ENCODE data around the gene PLET1. TPM values are rescaled to one million over a fixed set of nuclear protein-coding genes. Genes with fewer than 3 reads are reported as not detected.

PLET1 gene
- total and polyA plus RNA-seq, 2 of the 4 experiments (the other 2 are of a cell fraction), result not detected

DNA sequence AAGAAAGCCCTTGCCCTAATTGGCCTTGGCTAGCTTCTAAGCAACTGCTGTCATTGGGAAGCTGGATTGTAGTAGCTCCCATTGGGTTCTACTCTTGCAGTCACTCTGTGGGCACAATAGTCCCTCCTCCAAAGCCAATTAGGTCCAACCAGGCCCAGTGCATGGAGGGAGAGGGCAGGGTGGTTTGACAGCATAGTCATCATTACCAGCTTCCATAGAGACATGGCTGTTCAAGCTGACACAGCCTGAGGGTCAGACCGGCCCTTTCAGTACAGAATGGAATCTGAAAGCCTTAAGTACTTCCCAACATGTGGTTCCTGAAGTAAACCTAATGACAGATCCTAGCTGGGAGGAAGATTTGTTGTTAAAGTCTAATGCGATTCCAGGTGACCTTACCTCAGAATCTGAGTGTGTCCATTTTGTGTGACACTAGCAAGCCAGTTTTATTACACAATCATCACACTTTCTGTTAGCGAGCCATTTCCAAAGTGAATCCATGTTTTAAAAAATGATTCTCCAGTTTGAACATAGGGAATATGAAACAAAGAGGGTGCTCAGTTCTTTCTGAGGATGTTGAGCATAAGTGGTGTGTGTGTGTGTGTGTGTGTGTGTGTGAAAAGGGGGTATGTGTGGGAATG is 6.9 kb downstream of the PLET1 start:
- no peak overlapping the region for H4K91ac ChIP-seq (ENCODE audit: insufficient read depth, low read depth, low read length)
- H2BK5ac ChIP-seq (ENCODE audit: low read depth, low read length, poor library complexity, severe bottlenecking), result peak overlapping the region; percentile 91
- dilution Hi-C loops (cut with HindIII; ENCODE audit: low sequenced_read_pairs, unreplicated experiment), result no loop called here
- H3K14ac ChIP-seq (replicated peaks; ENCODE audit: low read depth, low read length), result 0 out of 2 replicates have a peak overlapping the region, but pooled peaks have one; percentile 49
- no peak overlapping the region; the same call in 1 of the 2 replicates for H3K23ac ChIP-seq (ENCODE audit: low read depth, low read length)
- intact Hi-C loops (cut with micrococcal nuclease), result no loop called here
- H4K20me1 ChIP-seq (ENCODE audit: insufficient read depth, low read length), result no peaks in the 10 kb centered on the region
- TF ChIP-seq FOS (IDR thresholded peaks at IDR 0.05; ENCODE audit: low read depth, low read length) (no peak), CEBPB (IDR thresholded peaks at IDR 0.05; ENCODE audit: low read depth, low read length) (peak; percentile 53; the same call in 1 of the 2 replicates)
- 100% methylated on average over 1 of the region's 3 CpGs; no CpG with 5 or more reads in 1 of the 2 experiments for WGBS, 2 experiments (ENCODE audit: extremely low coverage in 2 of 2, insufficient read length in 1 of 2)
- ATAC-seq (ENCODE audit: low read depth) (no peak), DNase-seq (no peak)
- no peaks in the 10 kb centered on the region for H3K27me3 ChIP-seq (ENCODE audit: control insufficient read depth, insufficient read depth, low read length)
- peaks cover 0 to 8% of the 10 kb centered on the region in 2 experiments; a peak in 1 of 4 replicates for H3K79me1 ChIP-seq (ENCODE audit: low read depth in 1 of 2, low read length in 2 of 2)
- H2BK20ac ChIP-seq (ENCODE audit: low read depth, low read length), result no peak overlapping the region
- no TSS peak for BruUV-seq (replicated peaks)
- no peaks in the 10 kb centered on the region for H3K9me3 ChIP-seq (ENCODE audit: control insufficient read depth, insufficient read depth, low read length)
- no peak overlapping the region for H3K9ac ChIP-seq (ENCODE audit: low read depth, low read length)
- no peak overlapping the region for H3K4me3 ChIP-seq (ENCODE audit: insufficient read depth, low read depth, low read length)
- no peak overlapping the region for H2AFZ ChIP-seq (replicated peaks; ENCODE audit: low read length, poor library complexity)
- H4K8ac ChIP-seq (ENCODE audit: low read depth in 2 of 2, low read length in 2 of 2), result peak overlapping the region in 1 of 2 experiments; percentile 26; a peak in 1 of 4 replicates
- H2AK9ac ChIP-seq (replicated peaks; ENCODE audit: low read depth, low read length, poor library complexity), result peak overlapping the region; percentile 9
- H3K56ac ChIP-seq (ENCODE audit: extremely low read depth, insufficient read depth, low read length), result no peak overlapping the region
- H3K27ac ChIP-seq (ENCODE audit: insufficient read depth, low read length), result no peak overlapping the region
- no peak overlapping the region for H4K5ac ChIP-seq (ENCODE audit: low read depth, low read length)
- peaks cover 14% of the 10 kb centered on the region for H3K9me1 ChIP-seq (ENCODE audit: insufficient read depth, low read length)
- ChIA-PET POLR2A (ENCODE audit: unreplicated experiment) (no interaction called here), CTCF (no interaction called here)
- no peak overlapping the region for H2BK120ac ChIP-seq (ENCODE audit: low read depth, low read length)
- H3K36me3 ChIP-seq (ENCODE audit: control insufficient read depth, insufficient read depth, low read length), result no peaks in the 10 kb centered on the region
- peak overlapping the region; percentile 99 for H2AK5ac ChIP-seq (ENCODE audit: low read depth, low read length)
- no peak overlapping the region for H3K4me2 ChIP-seq (ENCODE audit: low read depth, low read length)
- peaks cover 5% of the 10 kb centered on the region; the same call in 1 of the 2 replicates for H3K4me1 ChIP-seq (ENCODE audit: control insufficient read depth, insufficient read depth, low read length)
- in situ Hi-C loops (cut with MboI; ENCODE audit: low sequenced_read_pairs), result no loop called here
- H3K4ac ChIP-seq (ENCODE audit: low read depth, low read length), result peak overlapping the region; percentile 77; the same call in 1 of the 2 replicates
- H3K18ac ChIP-seq (ENCODE audit: low read depth, low read length), result no peak overlapping the region
- H2BK15ac ChIP-seq (ENCODE audit: low read depth, low read length), result no peak overlapping the region; the same call in 1 of the 3 replicates
